PC-9 (cell line): Measurements from ENCODE around the gene MINDY1. TPM values are rescaled to one million over a fixed set of nuclear protein-coding genes. Genes with fewer than 3 reads are reported as not detected.

ENCODE experiments used
- BruUV-seq: library from RNA; stranded (reverse); fragments of 400-500 nt; replicated peaks from 2 replicates; lab custom pipeline; 2021; lab: Mats Ljungman, UMichigan
- CTCF ChIA-PET: fragments of 300-600 bp; sonication (Branson Sonifier 250); formaldehyde crosslinking; loops from one replicate; lab custom pipeline; 2022; ENCODE audit warnings: antibody characterized with exemption; lab: Charles Lee
- POLR2A ChIA-PET: fragments of 300-600 bp; sonication (Branson Sonifier 250); formaldehyde crosslinking; loops from one replicate; lab custom pipeline; 2022; ENCODE audit warnings: antibody characterized with exemption; ENCODE audit not compliant: unreplicated experiment; lab: Charles Lee
- DNase-seq, 2 experiments: peaks; one replicate each; pipeline versions ENCODE4 v3.0.0 to v3.0.0-alpha.2; 2015 to 2022; ENCODE audit warnings: mixed read lengths in 1 of 2
- H2AFZ ChIP-seq: fragments of 200-600 bp; sonication (generic); 2 replicates; pipeline ENCODE4 v1.8.1; 2017; ENCODE audit warnings: antibody characterized with exemption
- H3F3A ChIP-seq: fragments of 200-600 bp; sonication (generic); 2 replicates; pipeline ENCODE4 v1.8.1; 2017; ENCODE audit warnings: antibody characterized with exemption, mild to moderate bottlenecking, low read depth; ENCODE audit not compliant: insufficient read depth
- H3K27ac ChIP-seq: fragments of 200-600 bp; sonication (generic); 2 replicates; pipeline ENCODE4 v1.6.1; 2016; ENCODE audit warnings: mixed run types
- H3K27me3 ChIP-seq: fragments of 200-600 bp; sonication (generic); 2 replicates; pipeline ENCODE4 v1.6.1; 2016; ENCODE audit warnings: low read depth, mixed run types; ENCODE audit not compliant: insufficient read depth
- H3K36me3 ChIP-seq: fragments of 200-600 bp; sonication (generic); 2 replicates; pipeline ENCODE4 v1.6.1; 2016; ENCODE audit warnings: low read depth, mixed run types
- H3K4me1 ChIP-seq: fragments of 200-600 bp; sonication (generic); replicated peaks from 2 replicates; pipeline ENCODE4 v1.6.1; 2016; ENCODE audit warnings: mixed run types; ENCODE audit not compliant: insufficient read depth
- H3K4me2 ChIP-seq: fragments of 200-600 bp; sonication (generic); 2 replicates; pipeline ENCODE4 v1.6.1; 2017; ENCODE audit warnings: mixed run types
- H3K4me3 ChIP-seq: fragments of 200-600 bp; sonication (generic); 2 replicates; pipeline ENCODE4 v1.6.1; 2016; ENCODE audit warnings: mixed run types
- H3K79me2 ChIP-seq: fragments of 200-600 bp; sonication (generic); 2 replicates; pipeline ENCODE4 v1.6.1; 2017; ENCODE audit warnings: low read depth, mixed run types
- H3K9me2 ChIP-seq: fragments of 200-600 bp; sonication (generic); 2 replicates; pipeline ENCODE4 v1.8.1; 2017; ENCODE audit warnings: mild to moderate bottlenecking; ENCODE audit not compliant: insufficient read depth
- H3K9me3 ChIP-seq: fragments of 200-600 bp; sonication (generic); 2 replicates; pipeline ENCODE4 v1.8.1; 2016; ENCODE audit warnings: low read depth; ENCODE audit not compliant: insufficient read depth
- H4K20me1 ChIP-seq: fragments of 200-600 bp; sonication (generic); 2 replicates; pipeline ENCODE4 v1.8.1; 2017; ENCODE audit not compliant: insufficient read depth
- EZH2 ChIP-seq: fragments of 200-600 bp; sonication (generic); IDR thresholded peaks from 2 replicates; pipeline ENCODE4 v1.8.0; 2017; ENCODE audit warnings: antibody characterized with exemption, low read depth
- intact Hi-C: fragments of 100-400 bp; cut with micrococcal nuclease; formaldehyde crosslinking; loops from one replicate; pipeline ENCODE4 v1.10.0; 2022; ENCODE audit not compliant: unreplicated experiment
- total RNA-seq: library from RNA; stranded (reverse); gene quantifications from 2 replicates; pipeline ENCODE4 v1.2.3, GENCODE V29; 2021
- TF ChIP-seq, protein P1 (sequence below): fragments of 200-600 bp; sonication (generic); conservative IDR thresholded peaks from 2 replicates; pipeline ENCODE4 v1.6.1; 2017; ENCODE audit warnings: mixed run types, antibody characterized with exemption, mild to moderate bottlenecking, moderate library complexity

Gene MINDY1
- total RNA-seq, 1 experiment from 2014 or later, result 17.6 TPM

DNA sequence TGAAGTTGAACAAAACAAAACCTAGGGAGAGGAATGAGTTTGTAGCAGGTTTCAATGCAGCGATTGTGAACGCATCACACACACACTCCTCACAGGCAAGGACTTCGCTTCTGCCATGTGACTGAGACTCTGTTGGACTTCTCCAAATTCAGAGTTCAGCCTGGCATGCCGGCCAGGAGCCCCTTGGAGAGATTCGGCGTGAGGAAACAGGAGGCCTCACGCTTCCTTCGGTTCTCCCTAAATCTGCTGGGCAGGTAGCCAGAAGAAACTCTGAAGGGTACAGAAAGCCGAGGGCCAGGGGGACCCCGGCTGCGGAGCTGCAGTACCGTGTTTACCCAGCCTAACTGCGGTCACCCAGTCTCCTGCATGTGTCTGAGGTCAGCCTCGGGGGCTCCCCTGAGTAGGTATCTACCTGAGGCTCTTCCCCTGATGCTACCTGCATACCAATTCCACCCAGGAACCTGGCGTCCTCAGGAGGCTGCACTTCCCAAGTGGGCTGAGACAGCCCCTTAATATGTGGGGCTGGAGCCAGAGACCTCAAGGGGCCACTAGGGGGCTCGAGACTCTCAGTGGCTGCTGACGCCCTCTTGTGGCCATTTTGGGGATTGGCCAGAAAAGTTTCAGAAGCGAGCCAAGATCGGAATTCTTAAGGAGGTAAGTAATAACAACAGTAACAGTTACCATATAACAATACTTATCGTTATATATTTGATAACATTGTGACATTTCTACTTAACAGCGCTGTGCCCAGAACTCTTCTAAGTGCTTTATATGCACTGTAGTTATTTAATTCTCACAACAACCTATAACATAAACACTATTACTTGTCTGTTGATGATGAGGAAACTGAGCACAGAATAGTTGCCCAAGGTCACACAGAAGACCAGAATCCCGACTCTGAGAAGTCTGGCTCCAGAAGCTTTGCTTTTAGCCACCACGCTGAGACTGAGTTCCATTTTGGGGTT is 27.3 kb downstream of the MINDY1 start:
- POLR2A ChIA-PET, result no interaction called here
- CTCF ChIA-PET, result interaction anchor here (0.6 to 1.3 kb wide), 3 partner anchors 13 to 82 kb away, joined by 3 to 13 read pairs (median 4); no protein-coding TSS in a partner anchor
- Histone ChIP-seq H3K79me2 (peaks cover 14% of the 10 kb centered on the region; the same call in 1 of the 2 replicates), H3K4me2 (peak overlapping the region; percentile 78; the same call in 1 of the 2 replicates), H2AFZ (no peak overlapping the region), H3K4me3 (no peak overlapping the region), H4K20me1 (no peaks in the 10 kb centered on the region), H3K4me1 (peaks cover 90% of the 10 kb centered on the region), H3K27ac (peak overlapping the region; percentile 77; the same call in 1 of the 2 replicates), H3K36me3 (no peaks in the 10 kb centered on the region), H3K27me3 (no peaks in the 10 kb centered on the region), H3F3A (peaks cover 74% of the 10 kb centered on the region), H3K9me3 (no peaks in the 10 kb centered on the region), H3K9me2 (no peaks in the 10 kb centered on the region)
- BruUV-seq, result no TSS peak
- DNase-seq, result peak; percentile 72 to 84
- no peak for TF ChIP-seq EZH2
- TF ChIP-seq, protein P1, sequence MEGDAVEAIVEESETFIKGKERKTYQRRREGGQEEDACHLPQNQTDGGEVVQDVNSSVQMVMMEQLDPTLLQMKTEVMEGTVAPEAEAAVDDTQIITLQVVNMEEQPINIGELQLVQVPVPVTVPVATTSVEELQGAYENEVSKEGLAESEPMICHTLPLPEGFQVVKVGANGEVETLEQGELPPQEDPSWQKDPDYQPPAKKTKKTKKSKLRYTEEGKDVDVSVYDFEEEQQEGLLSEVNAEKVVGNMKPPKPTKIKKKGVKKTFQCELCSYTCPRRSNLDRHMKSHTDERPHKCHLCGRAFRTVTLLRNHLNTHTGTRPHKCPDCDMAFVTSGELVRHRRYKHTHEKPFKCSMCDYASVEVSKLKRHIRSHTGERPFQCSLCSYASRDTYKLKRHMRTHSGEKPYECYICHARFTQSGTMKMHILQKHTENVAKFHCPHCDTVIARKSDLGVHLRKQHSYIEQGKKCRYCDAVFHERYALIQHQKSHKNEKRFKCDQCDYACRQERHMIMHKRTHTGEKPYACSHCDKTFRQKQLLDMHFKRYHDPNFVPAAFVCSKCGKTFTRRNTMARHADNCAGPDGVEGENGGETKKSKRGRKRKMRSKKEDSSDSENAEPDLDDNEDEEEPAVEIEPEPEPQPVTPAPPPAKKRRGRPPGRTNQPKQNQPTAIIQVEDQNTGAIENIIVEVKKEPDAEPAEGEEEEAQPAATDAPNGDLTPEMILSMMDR, result peak; percentile 99
- intact Hi-C loops, result loop anchor here (1.0 to 10.0 kb wide), 6 partner anchors 16 to 725 kb away; partner anchors contain the start of genes ARNT, CA14, ENSA and SETDB1

- ChIA-PET POLR2A (interaction anchor here (0.6 to 0.7 kb wide), 3 partner anchors 17 to 409 kb away, joined by 3 to 11 read pairs (median 6); no protein-coding TSS in a partner anchor), CTCF (interaction anchor here (0.6 to 0.9 kb wide), 3 partner anchors 19 to 51 kb away, joined by 3 to 9 read pairs (median 5); partner anchors contain the start of gene SETDB1)
- BruUV-seq, result TSS peak; percentile 23
- intact Hi-C loops, result loop anchor here (2.0 to 10.0 kb wide), 5 partner anchors 82 to 722 kb away; partner anchors contain the start of genes ARNT, CA14, CDC42SE1 and ENSA
- Histone ChIP-seq H3K27me3 (no peaks in the 10 kb centered on the region), H3K79me2 (peaks cover 20% of the 10 kb centered on the region), H3K27ac (peak overlapping the region; percentile 71), H3K9me2 (no peaks in the 10 kb centered on the region), H4K20me1 (0 out of 2 replicates have a peak, but pooled peaks cover 8% of the 10 kb centered on the region), H3F3A (peaks cover 56% of the 10 kb centered on the region), H2AFZ (peak overlapping the region; percentile 36; the same call in 1 of the 2 replicates), H3K4me3 (peak overlapping the region; percentile 35; the same call in 1 of the 2 replicates), H3K9me3 (no peaks in the 10 kb centered on the region), H3K36me3 (no peaks in the 10 kb centered on the region), H3K4me2 (peak overlapping the region; percentile 73), H3K4me1 (peaks cover 82% of the 10 kb centered on the region)
- peak; percentile 86 to 93 for DNase-seq
- TF ChIP-seq EZH2, result no peak
- TF ChIP-seq, protein P1, result no peak
Measured at GRCh38 chr1:150976879-150977694, 29.6 kb downstream of the MINDY1 start.
